ENCODE measurements around the gene SOBP.

Gene SOBP

DNA sequence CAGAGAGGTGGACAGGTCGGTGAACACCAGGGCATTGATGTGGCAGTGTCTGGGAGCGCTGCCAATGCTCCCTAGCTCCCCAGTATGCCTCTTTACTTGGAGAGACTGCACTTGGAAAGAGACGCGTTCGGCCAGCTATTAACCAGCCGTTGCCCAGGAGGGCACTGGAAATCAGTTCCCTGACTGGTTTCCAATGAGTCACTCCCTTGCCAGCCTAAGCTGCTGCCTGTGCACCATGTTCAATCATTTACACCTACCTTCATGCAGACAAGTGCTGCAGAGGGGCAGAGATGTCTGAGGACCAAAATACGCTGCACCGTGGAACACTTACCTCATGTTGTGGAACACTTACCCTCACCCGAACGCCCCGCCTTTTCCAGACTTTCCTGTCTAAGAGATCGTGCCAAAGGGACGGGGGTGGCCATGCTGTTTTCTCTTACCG is 151.6 kb downstream of the SOBP start:
- no peak for DNase-seq (ENCODE audit: low spot score)

DNA sequence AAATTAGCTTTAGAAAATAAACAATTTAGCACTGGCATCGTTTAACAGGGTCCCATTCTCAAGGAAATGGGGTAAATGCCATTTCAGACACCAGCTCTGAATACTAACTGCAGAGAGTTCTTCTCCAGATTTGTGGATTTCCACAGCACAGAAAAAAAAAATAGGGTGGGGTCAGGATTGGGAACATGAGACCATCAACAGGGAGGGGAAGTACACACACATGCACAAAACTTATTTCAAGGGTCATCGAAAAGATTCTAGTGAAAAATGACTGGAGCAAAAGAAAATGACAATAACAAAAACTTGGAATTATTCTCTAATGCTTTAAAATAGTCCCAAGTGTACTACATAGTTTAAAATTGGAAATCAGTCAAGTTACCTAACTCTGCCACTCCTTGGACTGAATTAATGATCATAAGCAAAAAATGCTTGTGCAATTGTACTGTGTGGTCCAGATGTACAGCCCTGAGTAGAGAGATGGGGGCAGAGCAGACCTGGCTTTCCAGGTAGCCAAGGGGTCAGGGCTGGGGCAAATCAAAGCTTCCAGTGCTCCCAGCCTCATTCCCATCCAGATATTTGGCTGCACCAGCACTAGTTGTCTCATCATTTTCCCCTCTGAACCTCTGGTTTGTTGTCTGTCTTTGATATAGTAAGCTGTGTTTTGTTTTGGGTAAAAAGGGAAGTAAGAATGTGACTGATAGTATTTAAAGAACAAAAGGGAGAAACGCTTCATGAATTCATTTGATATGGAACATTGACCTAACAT is 152.4 kb downstream of the SOBP start:
- DNase-seq (ENCODE audit: low spot score) = no peak

DNA sequence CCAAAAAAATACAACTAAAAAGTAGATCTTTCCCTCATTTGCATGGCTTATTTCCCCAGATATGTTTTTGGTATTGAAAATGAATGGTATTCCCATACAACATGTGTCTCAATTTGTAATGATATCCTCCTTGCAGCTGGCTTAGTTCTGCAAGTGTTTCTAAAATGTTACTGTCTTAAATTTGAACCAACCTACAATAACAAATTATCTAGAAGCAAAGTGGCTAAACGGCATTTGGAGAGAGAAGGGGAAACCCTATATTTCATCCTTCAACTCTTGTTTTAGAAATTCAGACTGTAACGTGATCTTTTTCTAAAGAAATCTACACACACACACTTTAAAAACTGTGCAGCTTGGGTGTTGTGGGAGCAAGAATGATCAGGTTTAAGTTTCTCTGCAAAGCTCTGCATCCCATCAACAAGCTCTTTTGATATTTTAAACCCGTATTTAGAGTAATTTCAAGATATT is 153.0 kb downstream of the SOBP start:
- no peak for DNase-seq (ENCODE audit: low spot score)

DNA sequence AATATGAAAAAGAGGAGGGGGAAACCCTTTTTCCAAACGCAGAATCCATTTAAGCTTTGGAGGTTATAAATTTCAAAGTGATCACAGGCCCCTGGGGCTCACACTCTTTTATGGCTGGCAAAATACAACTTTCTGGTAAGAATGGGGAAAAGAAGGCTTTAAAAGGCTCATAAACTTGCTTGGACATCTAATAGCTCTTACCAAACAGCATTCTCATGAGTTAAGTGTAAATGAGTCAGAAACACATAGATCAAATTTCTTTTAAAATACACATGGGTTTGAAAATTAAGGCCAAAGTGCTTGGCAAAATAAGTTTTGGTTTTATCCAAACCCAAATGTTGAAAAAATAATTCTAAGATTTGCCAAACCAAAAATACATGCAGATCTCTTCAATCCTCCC is 154.6 kb downstream of the SOBP start:
- DNase-seq (ENCODE audit: low spot score) = no peak

DNA sequence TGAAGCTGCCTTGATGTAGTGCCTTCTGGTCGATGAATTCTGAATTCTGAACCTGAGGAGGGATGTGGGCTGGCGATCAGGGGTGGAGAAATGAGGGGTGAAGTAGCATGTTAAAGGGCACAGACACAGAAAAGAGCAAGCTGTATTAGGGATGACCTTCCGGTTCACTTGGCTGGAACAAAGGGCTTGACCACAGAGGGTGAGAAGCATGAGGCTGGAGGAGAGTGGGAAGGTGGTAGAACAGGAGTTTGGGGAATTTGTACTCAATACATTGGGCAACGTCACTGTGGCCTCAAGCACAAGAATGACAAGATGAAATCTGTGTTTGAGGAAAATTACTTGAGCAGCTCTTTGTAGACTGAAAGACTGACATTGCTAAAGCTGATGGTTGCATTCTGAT is 155.8 kb downstream of the SOBP start:
- no peak for DNase-seq (ENCODE audit: low spot score)

DNA sequence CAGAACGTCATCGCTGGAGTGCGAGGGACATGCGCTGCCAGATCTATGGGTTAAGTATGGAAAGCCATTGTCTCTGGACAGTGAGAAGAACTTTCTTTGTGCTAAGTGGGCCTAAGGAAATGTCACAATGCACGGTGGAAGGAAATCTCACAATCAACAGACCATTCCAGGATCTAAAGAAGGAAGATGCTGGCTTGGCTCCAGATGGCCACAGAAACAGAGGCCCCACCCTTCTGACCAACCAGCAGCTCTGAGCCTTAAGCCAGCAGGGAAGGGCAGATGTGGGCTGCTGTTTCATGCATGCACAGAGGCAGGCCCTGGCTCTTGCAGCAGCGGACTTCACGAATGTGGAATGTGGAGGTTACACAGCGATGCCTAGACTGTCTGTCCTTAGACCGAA is 156.3 kb downstream of the SOBP start:
- DNase-seq (ENCODE audit: low spot score) = no peak

DNA sequence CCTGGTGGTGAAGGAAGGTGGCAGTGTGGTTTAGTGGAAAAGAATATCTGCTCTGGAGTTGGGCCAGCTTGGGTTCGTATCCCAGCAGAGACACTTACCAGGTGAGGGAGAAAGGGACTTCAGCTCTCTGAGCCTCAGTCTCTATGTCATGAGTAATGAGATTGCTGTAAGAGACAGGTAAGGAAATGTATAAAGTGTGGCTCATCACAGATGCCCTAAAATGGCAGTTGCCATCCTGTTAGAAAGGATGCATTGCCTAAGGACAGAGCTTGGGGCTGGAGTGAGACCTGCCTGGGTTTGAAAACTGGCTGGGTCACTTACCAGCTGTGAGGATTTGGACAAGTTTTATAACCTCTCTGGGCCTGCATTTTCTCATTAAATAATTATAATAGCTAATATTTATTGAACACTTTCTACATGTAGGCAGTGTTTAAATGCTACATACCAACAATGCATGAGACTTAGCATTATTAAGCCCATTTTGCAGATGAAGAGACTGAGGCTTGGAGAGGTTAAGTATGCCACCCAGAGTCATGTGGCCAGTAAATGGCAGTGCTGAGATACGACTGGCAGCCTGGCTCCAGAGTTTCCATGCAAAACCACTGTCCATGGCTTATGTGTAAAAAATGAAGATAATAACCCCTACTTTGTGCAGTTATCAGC is 157.0 kb downstream of the SOBP start:
- no peak for DNase-seq (ENCODE audit: low spot score)

DNA sequence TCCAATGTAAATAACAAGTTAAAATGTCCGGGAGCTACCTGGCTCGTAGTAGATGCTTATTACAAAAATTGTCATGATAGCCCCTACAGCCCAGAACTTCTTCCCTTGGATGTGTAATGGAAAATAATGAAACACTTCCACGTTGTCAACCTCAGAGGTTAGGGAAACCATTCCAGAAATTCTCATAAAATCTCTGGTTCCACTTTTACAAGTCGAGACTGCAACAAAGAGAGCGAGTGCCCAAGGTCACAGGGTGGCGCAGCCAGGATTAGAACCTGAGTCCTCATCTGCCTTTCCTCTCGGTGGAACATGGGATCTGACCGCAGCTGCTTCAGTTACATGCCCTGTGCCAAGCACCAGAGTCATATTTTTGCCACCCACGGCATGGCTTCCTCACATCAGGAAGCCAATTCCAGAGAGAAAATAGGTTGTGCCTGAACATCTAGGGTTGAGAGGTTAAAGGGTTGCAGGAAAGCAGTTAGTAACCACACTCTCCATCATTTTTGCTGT is 157.6 kb downstream of the SOBP start:
- no peak for DNase-seq (ENCODE audit: low spot score)

DNA sequence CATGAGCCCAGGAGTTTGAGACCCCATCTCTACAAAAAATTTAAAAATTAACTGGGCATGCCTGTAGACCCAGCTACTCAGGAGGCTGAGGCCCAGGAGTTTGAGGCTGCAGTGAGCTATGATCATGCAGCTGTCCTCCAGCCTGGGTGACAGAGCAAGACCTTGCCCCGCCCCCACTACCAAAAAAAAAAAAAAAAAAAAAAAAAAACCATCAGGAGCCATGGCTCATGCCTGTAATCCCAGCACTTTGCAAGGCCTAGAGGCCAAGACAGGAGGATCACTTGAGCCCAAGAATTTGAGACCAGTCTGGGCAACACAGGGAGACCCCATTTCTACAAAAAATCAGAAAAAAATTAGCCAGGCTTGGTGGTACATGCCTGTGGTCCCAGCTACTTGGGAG is 159.1 kb downstream of the SOBP start:
- no peak for DNase-seq (ENCODE audit: low spot score)

DNA sequence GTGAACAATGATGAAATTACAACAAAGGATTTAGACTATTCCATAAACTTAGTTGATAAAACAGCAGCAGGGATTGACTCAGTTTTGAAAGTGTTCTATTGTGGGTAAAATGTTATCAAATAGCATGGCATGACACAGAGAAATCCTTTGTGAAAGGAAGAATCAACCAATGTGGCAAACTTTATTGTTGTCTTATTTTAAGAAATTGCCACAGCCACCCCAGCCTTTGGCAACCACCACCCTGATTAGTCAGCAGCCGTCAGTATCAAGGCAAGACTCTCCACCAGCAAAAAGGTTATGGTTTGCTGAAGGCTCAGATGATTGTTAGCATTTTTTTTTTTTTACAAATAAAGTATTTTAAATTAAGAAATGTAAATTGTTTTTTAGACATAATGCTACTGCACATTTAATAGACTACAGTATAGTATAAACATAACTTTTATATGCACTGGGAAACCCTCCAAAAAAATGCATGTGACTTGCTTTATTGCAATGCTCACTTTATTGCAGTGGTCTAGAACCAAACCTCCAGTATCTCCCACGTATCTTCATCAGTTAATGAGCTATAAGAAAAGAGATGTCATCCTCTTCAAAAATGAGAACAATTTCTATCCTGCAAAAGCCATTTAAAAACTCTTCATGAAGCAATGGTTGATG is 162.7 kb downstream of the SOBP start:
- no peak for DNase-seq (ENCODE audit: low spot score)

DNA sequence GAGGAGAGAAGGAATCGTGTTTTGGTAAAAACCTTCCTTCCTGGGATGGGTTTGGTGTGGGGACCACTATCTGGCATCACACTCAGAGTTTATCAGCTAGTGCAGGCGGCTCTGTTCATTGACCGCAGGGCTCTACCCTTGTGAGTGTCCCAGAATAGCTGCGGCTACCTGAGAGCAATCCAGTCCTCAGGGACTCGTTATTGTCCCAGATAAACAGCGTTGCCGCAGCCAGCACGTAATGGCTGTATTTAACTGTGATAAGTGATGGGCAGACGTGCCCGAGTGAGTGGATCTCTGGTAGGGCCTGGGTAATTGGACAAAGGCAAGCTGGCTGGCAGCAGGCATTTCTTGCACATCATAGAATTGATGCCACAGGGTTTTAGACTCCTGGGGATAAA is 163.3 kb downstream of the SOBP start:
- DNase-seq (ENCODE audit: low spot score) = no peak

DNA sequence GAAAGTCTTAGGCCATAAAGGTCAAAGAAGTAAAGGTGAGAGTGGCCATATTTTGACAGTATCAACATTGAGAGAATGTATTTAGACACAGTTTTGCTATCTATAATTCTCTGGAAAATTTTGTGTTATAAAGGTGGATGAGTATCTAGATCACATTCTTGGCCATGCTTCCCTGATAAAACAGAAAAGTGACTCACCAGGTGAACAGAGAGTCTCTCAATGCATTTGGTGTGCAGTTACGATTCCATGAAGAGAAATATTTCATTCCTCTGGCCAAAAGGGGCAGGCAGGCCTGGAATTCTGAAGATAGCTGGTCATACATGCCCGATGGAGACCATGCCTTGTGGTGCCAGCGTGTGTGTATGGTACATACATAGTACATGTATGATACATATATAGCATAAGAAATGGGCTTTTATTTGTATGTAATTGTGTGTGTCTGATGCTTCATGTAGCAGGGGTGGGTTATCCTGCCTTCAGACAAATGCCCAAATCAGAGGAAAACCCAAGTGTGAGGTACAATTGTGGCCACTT is 164.0 kb downstream of the SOBP start:
- no peak for DNase-seq (ENCODE audit: low spot score)

DNA sequence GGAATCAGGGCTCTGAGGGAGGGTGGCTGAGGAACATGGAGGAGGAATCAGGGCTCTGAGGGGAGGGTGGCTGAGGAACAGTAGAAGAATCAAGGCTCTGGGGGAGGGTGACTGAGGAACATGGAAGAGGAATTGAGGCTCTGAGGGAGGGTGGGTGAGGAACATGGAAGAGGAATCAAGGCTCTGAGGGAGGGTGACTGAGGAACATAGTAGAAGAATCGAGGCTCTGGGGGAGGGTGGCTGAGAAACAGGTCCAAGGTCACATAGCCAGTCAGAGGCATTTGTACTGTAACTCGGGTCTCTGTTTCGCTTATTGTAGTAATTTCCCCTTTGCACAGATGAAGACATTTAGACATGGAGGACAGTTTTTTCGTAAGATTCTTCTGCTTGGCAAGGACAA is 164.8 kb downstream of the SOBP start:
- no peak for DNase-seq (ENCODE audit: low spot score)

DNA sequence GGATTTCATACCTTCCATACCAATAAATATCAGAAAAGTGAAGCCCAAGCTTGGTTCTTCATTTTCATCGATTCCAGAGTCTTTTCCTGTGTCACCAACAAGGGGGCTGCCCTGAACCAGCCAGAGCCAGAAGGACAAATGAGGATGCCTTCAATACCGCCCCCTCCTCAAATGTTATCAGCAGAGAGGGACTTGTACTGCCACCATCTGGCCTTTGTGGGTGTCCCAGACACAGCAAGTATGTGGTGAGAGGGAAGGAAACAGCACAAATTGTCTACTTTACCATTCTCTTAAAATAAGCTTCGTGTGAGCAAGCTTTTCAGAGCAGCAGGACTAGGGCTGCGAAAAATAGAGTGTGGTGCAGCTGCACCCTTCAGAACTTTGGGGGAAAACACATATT is 165.3 kb downstream of the SOBP start:
- no peak for DNase-seq (ENCODE audit: low spot score)

DNA sequence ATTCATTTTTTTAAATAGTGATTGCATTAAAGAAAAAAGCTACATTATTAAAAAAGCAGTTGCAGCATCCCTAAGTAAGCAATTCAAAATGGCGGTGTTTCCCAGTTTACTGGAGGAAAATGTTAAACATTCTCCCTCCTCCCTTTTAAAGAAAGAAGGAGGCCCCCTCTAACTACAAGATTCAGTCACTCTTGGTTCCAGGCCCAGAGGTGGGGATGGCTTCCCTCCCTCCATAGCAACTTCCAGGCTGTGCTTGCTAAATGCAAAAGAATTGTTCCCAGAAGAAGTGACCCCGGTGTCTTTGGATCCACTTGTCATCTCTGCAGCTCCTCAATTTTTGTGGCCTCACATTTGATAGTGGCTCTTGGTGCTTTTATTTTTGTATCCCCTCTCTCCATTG is 165.9 kb downstream of the SOBP start:
- no peak for DNase-seq (ENCODE audit: low spot score)

DNA sequence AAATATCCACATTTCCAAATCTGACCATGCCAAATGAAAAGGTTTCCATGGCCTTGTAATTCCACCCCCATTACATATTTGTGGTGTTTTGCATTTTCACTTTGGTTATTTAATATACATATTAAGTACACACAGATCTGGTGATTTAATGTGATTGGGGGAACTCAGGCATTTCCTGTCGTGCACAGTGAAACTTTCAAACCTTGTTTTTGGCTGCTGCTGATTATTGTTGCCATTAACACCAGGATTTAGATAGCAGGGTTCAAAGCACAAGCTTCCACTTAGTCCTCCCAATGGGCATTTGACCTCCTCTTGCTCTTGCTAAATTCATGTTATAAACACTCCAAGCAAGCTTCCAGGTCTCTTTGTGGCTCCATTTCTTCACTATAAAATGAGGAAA is 166.5 kb downstream of the SOBP start:
- DNase-seq (ENCODE audit: low spot score) = no peak

DNA sequence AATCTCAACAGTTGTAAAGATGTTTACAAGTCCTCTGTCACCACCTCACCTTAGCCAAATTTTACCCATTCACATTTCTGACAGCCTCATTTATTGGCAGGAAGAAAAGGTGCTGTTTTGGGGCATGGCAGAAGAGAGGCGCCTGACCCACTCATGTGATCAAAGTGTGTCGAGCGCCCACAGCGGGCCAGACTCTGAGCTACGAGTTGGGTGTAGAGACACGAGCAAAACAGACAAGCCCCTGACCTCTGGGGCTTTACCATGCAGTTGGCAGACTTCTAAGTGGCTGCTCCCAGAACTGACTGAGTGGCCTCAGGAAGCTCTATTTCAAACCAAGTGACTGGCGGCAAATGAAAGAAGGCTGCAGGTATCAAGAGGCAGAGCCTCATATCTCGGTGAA is 167.0 kb downstream of the SOBP start:
- no peak for DNase-seq (ENCODE audit: low spot score)

DNA sequence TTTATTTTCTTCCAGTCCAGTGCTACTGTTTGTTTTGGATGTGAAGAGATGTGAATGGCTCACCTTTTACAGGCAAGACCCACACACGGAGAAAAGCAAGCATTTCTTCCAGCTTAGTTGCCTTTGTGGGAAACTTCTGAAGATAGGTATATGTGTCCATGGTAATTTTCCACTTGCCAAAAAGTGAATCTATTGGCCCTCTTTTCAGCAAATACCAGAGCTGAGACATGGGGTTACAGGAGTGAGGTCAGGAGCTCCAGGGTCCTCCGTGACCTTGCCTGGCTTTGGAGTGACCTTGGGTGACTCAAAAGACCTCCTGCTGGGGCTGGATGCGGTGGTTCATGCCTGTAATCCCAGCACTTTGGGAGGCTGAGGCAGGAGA is 167.4 kb downstream of the SOBP start:
- DNase-seq (ENCODE audit: low spot score) = no peak

DNA sequence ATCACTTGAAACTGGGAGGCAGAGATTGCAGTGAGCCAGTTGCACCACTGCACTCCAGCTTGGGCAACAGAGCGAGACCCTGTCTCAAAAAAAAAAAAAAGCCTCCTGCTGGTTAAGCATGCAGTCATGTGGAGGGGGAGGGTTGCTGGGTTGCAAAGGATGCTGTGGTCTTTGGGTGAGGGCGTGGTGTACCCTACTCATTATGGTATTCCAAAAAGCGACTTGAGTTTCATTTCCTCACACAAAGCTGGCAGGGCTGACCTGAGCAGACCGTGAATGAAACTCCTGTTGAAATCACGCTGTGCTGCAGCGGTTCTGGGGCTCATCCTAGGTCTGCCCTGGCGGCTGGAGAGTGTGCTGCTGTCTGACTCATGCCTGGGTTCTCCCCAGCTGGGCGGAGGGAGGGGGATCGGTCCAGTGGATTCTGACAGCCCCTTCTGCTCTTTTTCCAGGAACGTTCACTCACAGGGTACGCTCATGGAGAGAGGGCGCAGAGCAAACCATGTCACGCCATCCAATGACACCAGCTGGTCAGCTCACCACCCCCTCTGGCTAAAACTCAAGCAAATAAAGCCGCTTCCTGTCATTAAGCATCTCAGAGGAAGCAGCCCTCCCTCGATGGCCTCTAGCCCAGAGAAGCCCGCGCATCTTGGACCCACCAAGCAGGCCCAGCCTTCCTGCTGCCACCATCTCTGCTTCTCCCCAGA is 168.0 kb downstream of the SOBP start:
- no peak for DNase-seq (ENCODE audit: low spot score)

DNA sequence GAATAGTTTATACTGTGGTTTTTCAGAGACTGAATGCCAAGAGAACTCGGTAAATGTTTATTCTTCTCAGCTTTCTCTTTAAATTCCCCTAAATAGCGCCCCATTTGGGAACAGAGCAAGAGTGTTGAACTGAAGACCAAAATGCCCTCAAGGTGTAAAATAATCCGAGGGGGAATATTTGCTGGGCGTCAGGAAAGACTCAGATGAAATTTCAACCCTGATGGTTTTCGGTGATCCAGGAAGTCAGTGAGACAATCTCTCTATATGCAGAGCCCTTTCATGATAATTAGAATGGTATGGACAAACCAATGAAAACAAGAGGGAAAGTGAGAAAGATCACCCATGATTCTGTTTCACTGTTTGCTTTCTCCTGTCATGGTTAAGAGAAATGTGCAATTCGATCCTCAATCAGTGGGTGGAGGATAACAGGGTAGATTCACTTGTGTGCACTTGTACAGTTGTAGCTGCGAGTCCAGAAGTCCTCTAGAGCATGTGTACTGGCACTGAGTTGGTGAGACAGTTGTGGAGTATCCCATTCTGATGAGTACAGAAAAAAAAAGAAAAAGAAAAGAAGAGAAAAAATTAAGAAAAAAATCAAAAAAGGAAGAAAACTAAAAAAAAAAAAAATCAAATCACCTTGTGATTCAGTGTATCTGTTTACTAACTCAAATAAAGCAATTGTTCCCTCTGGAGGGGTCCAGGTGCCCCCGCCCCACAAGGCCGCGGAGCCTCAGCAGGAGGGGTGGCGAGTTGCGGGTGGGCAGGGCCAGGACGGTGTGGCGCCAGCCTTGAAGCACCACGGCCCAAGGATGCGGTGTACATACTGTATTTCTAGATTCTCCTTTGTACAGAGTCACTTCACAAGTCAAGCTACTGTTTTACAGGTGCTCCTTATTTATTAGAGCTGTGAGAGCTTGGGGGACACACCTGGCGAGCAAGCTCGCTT is 169.3 kb downstream of the SOBP start:
- DNase-seq (ENCODE audit: low spot score) = no peak

DNA sequence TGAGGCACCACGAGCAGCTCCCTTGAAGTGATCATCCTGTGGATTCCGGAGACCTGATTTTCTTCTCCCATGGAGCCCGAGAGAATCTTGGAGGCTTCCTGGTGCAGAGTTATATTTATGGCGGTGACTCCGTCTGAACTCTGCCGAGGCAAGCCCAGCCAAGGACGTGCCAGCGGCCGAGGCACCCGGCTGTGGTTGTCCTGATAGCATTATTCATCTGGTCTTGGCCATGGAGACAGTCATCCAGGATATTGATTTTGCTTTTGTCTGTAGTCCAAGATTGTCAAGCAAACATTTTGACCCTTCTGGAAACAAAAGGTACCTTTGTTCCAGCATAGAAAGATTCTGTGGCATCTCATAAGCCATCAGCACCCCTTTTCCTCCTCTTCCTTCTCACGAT is 170.9 kb downstream of the SOBP start:
- no peak for DNase-seq (ENCODE audit: low spot score)

Data from hematopoietic multipotent progenitor cell treated with erythropoietin and hydrocortisone succinate and interleukin-3 and kit ligand, for 15 days (in vitro differentiated cells).